Measurements from ENCODE around the gene WFDC8. TPM values are rescaled to one million over a fixed set of nuclear protein-coding genes. Genes with fewer than 3 reads are reported as not detected.

WFDC8 gene
- total and polyA plus RNA-seq, 2 donors (not counting 1 experiment from before 2014, with no cell fraction given): not detected

GRCh38 chr20:45607810-45608209, 28.7 kb upstream of the WFDC8 start:
- Histone ChIP-seq H2AFZ (ENCODE audit: low read length) (no peak overlapping the region), H3K27me3 (ENCODE audit: control insufficient read depth, insufficient read depth, low read length) (no peaks in the 10 kb centered on the region), H3K27ac (ENCODE audit: insufficient read depth, low read length) (no peak overlapping the region), H3K4me2 (ENCODE audit: extremely low read depth, insufficient read depth, low read length) (no peak overlapping the region), H3K4me3 (replicated peaks in 1 of 4; ENCODE audit: control extremely low read depth in 1 of 4, insufficient read depth in 1 of 4, low read depth in 3 of 4, low read length in 4 of 4) (no peak overlapping the region), H3K79me2 (ENCODE audit: control insufficient read depth, insufficient read depth, low read length) (no peaks in the 10 kb centered on the region), H4K20me1 (ENCODE audit: control insufficient read depth, extremely low read depth, insufficient read depth, low read length) (no peaks in the 10 kb centered on the region), H3K9me3 (ENCODE audit: control insufficient read depth, insufficient read depth, low read depth, low read length) (no peaks in the 10 kb centered on the region), H3K36me3 (ENCODE audit: control insufficient read depth, insufficient read depth, low read length) (no peaks in the 10 kb centered on the region), H3K9ac (ENCODE audit: insufficient read depth, low read length) (no peak overlapping the region), H3K4me1 (ENCODE audit: control insufficient read depth, extremely low read depth, insufficient read depth, low read length) (no peaks in the 10 kb centered on the region)
- TF ChIP-seq CTCF (conservative IDR thresholded peaks at IDR 0.05 in 1 of 2, IDR thresholded peaks at IDR 0.05 in 1 of 2; ENCODE audit: low read depth in 1 of 2, low read length in 2 of 2) (no peak), EZH2 (IDR thresholded peaks at IDR 0.05; ENCODE audit: low read length, missing control alignments) (no peak)
- DNase-seq (ENCODE audit: low read depth in 2 of 2): no peak

- no peak overlapping the region for H2AFZ ChIP-seq (ENCODE audit: low read length)
- no peaks in the 10 kb centered on the region for H4K20me1 ChIP-seq (ENCODE audit: control insufficient read depth, extremely low read depth, insufficient read depth, low read length)
- no peaks in the 10 kb centered on the region for H3K79me2 ChIP-seq (ENCODE audit: control insufficient read depth, insufficient read depth, low read length)
- no peak overlapping the region for H3K4me2 ChIP-seq (ENCODE audit: extremely low read depth, insufficient read depth, low read length)
- no peak overlapping the region for H3K27ac ChIP-seq (ENCODE audit: insufficient read depth, low read length)
- H3K4me1 ChIP-seq (ENCODE audit: control insufficient read depth, extremely low read depth, insufficient read depth, low read length): no peaks in the 10 kb centered on the region
- H3K4me3 ChIP-seq (replicated peaks in 1 of 4; ENCODE audit: control extremely low read depth in 1 of 4, insufficient read depth in 1 of 4, low read depth in 3 of 4, low read length in 4 of 4): no peak overlapping the region
- H3K36me3 ChIP-seq (ENCODE audit: control insufficient read depth, insufficient read depth, low read length): no peaks in the 10 kb centered on the region
- TF ChIP-seq EZH2 (IDR thresholded peaks at IDR 0.05; ENCODE audit: low read length, missing control alignments) (no peak), CTCF (conservative IDR thresholded peaks at IDR 0.05 in 1 of 2, IDR thresholded peaks at IDR 0.05 in 1 of 2; ENCODE audit: low read depth in 1 of 2, low read length in 2 of 2) (no peak)
- no peaks in the 10 kb centered on the region for H3K27me3 ChIP-seq (ENCODE audit: control insufficient read depth, insufficient read depth, low read length)
- no peak overlapping the region for H3K9ac ChIP-seq (ENCODE audit: insufficient read depth, low read length)
- DNase-seq (ENCODE audit: low read depth in 2 of 2): no peak
- H3K9me3 ChIP-seq (ENCODE audit: control insufficient read depth, insufficient read depth, low read depth, low read length): no peaks in the 10 kb centered on the region
These were observed 16.2 kb upstream of the WFDC8 start for GRCh38 chr20:45595235-45595634.

GRCh38 chr20:45593498-45593897, 14.4 kb upstream of the WFDC8 start:
- no peaks in the 10 kb centered on the region for H4K20me1 ChIP-seq (ENCODE audit: control insufficient read depth, extremely low read depth, insufficient read depth, low read length)
- H3K27ac ChIP-seq (ENCODE audit: insufficient read depth, low read length): no peak overlapping the region
- no peaks in the 10 kb centered on the region for H3K36me3 ChIP-seq (ENCODE audit: control insufficient read depth, insufficient read depth, low read length)
- H2AFZ ChIP-seq (ENCODE audit: low read length): no peak overlapping the region
- no peak overlapping the region for H3K4me2 ChIP-seq (ENCODE audit: extremely low read depth, insufficient read depth, low read length)
- no peak overlapping the region for H3K4me3 ChIP-seq (replicated peaks in 1 of 4; ENCODE audit: control extremely low read depth in 1 of 4, insufficient read depth in 1 of 4, low read depth in 3 of 4, low read length in 4 of 4)
- no peaks in the 10 kb centered on the region for H3K9me3 ChIP-seq (ENCODE audit: control insufficient read depth, insufficient read depth, low read depth, low read length)
- H3K27me3 ChIP-seq (ENCODE audit: control insufficient read depth, insufficient read depth, low read length): no peaks in the 10 kb centered on the region
- no peak for DNase-seq (ENCODE audit: low read depth in 2 of 2)
- no peaks in the 10 kb centered on the region for H3K79me2 ChIP-seq (ENCODE audit: control insufficient read depth, insufficient read depth, low read length)
- H3K4me1 ChIP-seq (ENCODE audit: control insufficient read depth, extremely low read depth, insufficient read depth, low read length): no peaks in the 10 kb centered on the region
- H3K9ac ChIP-seq (ENCODE audit: insufficient read depth, low read length): no peak overlapping the region
- no peak for TF ChIP-seq EZH2 (IDR thresholded peaks at IDR 0.05; ENCODE audit: low read length, missing control alignments)
- no peak for TF ChIP-seq CTCF (conservative IDR thresholded peaks at IDR 0.05 in 1 of 2, IDR thresholded peaks at IDR 0.05 in 1 of 2; ENCODE audit: low read depth in 1 of 2, low read length in 2 of 2)

Measured in fibroblast of lung (primary cell).